Glomerular visceral epithelial cell (primary cell): ENCODE results near the gene AP5B1.

Source experiments
- DNase-seq: peaks from one replicate; pipeline ENCODE4 v3.0.0-alpha.2; 2016; ENCODE audit errors: extremely low spot score

AP5B1 gene, protein sequence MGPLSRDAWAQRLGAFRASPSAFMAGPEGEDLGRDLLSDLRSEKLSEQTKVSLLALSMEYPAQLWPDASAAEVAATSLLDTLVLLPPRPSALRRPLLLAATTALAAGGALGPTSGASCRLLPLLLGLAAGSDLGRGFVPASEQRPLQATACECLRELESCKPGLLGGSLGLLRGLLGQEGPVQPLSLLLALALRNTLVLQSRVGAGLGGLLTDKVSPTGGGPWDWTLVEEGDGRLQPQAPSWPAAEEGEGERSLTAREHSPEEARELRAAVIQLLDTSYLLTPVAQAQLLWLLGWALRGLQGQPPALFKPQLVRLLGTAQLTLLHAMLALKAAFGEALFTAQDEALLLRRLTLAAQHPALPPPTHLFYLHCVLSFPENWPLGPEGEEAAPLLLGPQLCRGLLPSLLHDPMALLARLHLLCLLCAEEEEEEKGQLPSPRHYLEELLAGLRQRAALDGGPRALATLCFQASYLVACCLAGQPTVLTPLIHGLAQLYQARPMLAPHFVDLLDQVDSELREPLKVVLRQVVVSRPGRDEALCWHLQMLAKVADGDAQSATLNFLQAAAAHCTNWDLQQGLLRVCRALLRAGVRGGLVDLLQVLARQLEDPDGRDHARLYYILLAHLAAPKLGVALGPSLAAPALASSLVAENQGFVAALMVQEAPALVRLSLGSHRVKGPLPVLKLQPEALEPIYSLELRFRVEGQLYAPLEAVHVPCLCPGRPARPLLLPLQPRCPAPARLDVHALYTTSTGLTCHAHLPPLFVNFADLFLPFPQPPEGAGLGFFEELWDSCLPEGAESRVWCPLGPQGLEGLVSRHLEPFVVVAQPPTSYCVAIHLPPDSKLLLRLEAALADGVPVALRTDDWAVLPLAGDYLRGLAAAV

GRCh38 chr11:65780770-65781151 lies at the start of gene AP5B1:
TSS of gene AP5B1 (minus strand) at chr11:65780976. CDS start at chr11:65780591, 385 bp downstream.
- DNase-seq = peak; percentile 64

GRCh38 chr11:65829459-65829858 lies 48.7 kb upstream of the AP5B1 start:
- DNase-seq = no peak

DNA sequence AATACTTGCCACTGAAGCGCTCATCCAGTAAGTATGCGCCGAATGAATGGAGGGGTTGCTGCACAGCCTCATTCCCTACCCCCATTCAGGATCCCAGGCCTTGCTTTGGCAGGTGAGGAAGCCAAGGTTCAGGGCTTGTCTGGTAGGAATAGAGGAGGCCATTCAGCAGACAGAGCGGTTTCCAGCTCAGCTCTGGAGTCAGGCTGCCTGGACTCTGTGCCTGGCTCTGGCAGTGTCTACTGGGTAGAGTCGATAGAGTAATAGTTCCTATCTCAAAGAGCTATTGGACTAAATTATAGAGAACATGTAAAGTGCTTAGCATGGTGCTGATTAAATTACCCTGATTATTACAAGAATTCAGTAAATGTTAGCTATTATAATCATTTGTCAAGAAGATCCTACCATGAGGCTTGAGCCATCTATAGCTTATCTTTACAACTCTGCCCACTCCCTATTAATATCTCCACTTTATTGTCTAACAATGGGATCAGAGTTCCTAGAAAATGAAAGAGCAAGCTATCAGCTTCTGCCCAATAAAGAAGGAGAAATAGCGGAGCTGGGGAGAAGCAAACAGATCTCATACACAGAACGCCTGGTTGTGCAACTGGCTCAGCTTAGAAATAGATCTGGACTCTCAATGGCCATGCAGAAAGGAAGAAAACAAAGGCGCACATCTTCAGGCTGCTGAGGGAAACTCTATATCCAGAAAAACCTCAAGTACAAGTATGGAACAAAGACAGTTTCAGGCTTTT lies 46.4 kb upstream of the AP5B1 start:
- DNase-seq = no peak

GRCh38 chr11:65822776-65823528 lies 42.2 kb upstream of the AP5B1 start:
- no peak for DNase-seq

DNA sequence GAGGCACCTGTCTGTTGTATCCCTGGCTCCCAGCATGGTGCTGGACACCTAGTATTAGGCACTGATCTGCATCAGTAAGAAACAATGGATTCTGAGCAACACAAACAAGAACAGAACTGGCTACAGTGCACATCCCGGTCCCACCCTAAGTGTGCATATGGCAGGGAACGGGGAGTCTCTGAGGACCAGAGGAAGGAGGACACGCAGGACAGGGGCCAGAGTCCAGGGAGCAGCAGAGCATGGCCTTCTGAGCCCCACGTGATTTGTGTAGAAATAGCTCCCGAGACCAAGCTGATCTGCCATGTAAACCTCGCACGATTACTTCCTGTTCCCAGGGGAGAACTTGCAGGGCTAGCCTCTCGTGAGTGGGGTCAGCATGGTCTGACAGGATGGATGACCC lies 40.3 kb upstream of the AP5B1 start:
- no peak for DNase-seq

GRCh38 chr11:65817835-65818680 lies 37.3 kb upstream of the AP5B1 start:
- DNase-seq = peak; percentile 86

GRCh38 chr11:65817312-65817834 lies 36.6 kb upstream of the AP5B1 start:
- peak; percentile 22 for DNase-seq

DNA sequence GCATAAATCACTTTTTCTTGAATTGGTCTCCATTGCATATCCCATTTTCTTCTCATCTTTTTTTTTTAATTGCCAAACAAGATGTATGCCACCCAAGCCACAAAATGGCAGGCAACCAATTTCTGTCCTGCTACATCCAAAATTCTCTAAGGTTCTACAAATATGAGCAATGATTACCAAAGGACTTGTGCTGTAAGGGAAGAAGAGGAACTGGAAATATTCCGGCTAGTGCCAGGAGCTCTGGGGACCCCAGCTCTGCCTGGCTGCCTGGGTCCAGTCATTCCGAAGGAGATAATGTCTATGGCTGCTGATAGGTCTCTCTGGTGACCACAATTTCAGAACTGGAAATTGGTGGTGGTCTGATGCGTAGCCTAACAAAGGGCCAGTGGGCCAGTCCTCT lies 35.9 kb upstream of the AP5B1 start:
- DNase-seq = no peak

GRCh38 chr11:65814986-65815565 lies 34.3 kb upstream of the AP5B1 start:
- DNase-seq = no peak

DNA sequence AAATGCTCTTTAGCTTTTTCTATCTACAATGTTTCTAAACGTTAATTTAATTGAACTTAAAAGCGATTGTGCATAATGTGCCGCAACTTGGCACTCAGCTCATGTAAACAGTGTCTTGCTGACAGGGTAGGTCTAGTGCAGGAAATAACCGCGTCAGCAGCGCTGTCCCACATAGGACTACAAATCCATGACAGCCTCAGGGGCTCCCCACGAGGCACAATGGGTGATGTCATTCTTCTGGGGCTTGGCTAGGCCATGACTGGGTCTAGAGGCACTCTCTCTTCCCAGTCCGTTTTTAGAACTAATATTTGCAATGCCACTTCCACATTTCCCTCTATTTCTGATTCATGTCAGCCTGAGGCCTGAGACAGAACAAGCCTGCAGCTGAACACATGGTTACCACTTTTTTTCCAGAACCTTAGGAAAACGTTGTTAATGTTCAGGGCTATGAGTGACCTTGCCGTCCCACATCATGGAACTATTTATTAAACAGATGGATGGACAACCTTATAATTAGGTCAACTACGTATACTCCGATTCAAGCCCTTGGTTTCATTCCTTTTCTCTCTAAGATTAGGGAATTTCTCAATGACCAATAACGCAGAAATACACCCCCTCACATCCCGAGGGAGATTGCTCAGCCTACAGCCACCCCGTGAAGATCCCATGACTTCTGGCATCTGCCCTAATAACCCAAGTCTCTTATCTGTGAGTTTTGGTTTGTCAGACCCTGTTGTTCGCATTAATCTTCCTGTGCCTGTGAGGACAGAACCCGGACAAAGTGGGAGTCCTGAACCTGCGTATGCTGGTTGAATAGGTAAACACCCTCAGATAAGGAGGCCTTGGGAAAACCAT lies 33.6 kb upstream of the AP5B1 start:
- no peak for DNase-seq

- no peak for DNase-seq
These were observed 31.1 kb upstream of the AP5B1 start for GRCh38 chr11:65811764-65812475.

DNA sequence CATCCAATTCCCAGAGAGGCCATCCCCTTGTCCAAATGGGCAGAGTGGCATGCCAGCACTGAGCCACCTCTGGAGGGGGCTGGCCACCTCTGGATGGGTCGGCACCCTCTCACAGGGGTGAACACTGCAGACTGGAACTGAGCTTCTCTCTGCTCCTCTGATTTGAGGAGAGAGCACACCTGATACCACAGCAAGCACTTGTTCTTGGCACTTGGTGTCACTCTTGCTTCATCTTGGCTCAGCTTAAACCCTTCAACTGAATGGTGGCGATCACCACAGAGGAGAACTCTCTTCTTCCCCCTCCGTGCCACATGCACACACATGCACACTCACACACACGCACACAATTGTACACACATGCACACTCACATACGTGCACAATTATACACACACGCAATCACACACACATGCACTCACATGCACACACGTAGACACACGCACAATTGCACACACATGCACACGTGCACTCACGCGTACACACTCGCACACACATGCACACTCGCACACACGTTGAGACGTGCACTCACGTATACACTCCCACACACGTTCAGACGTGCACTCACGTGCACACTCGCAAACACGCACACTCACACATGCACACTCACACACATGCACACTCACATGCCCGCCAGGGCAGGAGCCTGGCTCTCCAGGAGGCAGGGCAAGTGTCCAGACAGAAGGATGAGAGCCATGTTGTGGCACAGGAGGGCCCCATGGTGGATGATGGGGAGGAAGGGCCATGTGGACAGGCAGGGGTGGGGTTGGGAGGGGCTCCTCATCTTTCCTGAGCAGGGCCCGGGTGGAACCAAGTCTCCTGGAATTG lies 29.5 kb upstream of the AP5B1 start:
- DNase-seq = no peak

GRCh38 chr11:65809496-65809895 lies 28.7 kb upstream of the AP5B1 start:
- no peak for DNase-seq

DNA sequence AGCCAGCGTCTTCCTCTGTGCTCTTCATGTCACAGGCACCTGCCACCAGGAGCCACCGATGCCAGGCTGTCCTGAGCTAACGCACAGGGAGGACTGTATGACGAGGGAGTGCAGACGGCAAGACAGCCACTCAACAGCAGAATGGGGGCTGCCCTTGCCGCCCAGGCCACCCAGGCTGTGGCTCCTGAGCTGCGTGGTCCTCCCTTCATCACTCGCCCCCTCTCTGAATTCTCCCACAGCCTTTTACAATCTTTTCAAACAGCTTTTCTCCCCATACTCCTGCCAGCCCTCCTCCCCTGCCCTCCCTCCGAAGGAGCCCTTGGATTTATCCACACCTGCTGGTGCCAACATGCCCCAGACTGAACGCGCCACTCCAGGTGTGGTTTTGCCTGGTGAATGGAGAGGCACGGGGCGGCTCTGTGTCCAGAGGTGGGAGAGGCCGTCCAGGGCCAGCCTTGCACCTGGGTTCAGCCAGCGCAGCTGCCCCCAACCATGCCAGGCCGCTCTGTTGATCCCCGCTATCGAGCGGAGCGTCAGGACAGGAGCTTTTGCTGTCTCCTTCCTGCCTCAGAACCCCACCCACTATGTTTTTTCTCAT lies 28.1 kb upstream of the AP5B1 start:
- DNase-seq = no peak

DNA sequence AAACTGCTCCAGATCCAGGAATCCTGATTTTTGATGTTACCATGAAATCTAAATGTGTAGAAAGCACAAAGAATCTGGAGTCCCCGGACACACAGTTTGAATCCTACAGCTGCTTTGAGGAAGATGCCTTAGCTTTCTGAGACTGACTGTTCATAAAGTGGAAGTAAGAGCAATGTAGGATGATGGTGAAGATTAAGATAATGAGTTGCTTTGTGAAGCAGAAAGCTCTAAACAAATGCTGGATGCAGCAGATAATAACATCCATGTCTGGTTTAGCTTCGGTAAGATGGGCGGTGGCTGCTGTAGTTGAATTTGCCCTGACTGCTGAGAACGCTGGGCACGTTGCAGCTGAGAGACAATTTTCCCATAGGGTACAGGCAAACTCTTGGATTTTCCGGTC lies 26.2 kb upstream of the AP5B1 start:
- DNase-seq = no peak

DNA sequence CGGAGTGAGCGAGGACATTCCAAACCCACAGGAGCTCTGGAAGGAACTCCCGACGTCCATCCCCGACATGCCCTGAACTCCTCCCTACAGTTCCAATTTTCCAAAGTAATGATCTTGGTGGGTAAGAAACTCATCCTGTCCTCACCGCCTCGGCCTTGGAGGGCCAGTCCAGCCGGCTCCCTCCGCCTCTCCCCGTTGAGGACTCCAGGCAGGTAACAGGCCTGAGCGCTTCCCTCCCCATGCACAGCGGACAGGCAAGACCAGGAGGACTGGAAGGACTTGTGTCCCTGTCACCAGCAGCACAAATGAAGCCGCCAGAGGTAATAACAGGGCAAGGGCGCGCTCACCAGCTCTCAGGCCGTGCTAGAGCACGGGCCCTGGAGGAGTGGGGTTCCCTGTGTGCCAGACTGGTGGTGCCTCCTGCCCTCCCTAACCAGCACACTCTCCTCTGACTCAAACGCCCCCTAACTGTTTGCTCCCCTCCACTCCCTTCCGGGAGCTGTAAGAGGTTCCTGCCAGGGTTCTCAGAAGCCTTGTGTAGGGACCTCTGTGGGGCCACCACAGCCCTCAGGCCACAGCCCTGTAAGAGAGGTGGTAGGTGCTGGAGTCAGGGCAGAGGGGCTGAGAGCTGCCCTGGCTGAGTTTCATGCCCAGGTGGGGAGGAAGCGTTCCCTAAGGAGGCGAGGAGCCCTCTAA lies 23.2 kb upstream of the AP5B1 start:
- no peak for DNase-seq
